Caco-2 (cell line): Measurements from ENCODE around the gene DBX1. TPM values are rescaled to one million over a fixed set of nuclear protein-coding genes. Genes with fewer than 3 reads are reported as not detected.

Experiments used
- BruUV-seq: library from RNA; stranded (reverse); fragments of 400-500 nt; replicated peaks from 2 replicates; lab custom pipeline; 2021; lab: Mats Ljungman, UMichigan
- CTCF ChIA-PET: fragments of 300-600 bp; sonication (Branson Sonifier 250); formaldehyde crosslinking; loops from one replicate; lab custom pipeline; 2022; ENCODE audit warnings: antibody characterized with exemption; lab: Charles Lee
- POLR2A ChIA-PET: fragments of 300-600 bp; sonication (Branson Sonifier 250); formaldehyde crosslinking; loops from one replicate; lab custom pipeline; 2022; ENCODE audit warnings: antibody characterized with exemption; lab: Charles Lee
- DNase-seq, 2 experiments: peaks; one replicate each; pipeline versions ENCODE4 v3.0.0 to v3.0.0-alpha.2; 2020 to 2022
- H3K27me3 ChIP-seq: replicated peaks from 2 replicates; pipeline ENCODE4 v1.6.0; 2011; ENCODE audit warnings: low read length; ENCODE audit not compliant: control insufficient read depth, insufficient read depth
- H3K36me3 ChIP-seq: 2 replicates; pipeline ENCODE4 v1.5.1; 2011; ENCODE audit warnings: low read length; ENCODE audit not compliant: control insufficient read depth, insufficient read depth
- H3K4me1 ChIP-seq: fragments of 250-450 bp; sonication (Bioruptor Pico); 2 replicates; pipeline ENCODE4 v1.5.1; 2020; ENCODE audit warnings: mild to moderate bottlenecking
- H3K4me3 ChIP-seq: 2 replicates; pipeline ENCODE4 v1.5.1; 2011; ENCODE audit warnings: low read depth, mild to moderate bottlenecking, control low read depth, low read length
- H3K9me3 ChIP-seq: fragments of 250-450 bp; sonication (Bioruptor Pico); 2 replicates; pipeline ENCODE4 v1.5.1; 2020; ENCODE audit warnings: mild to moderate bottlenecking, moderate library complexity
- H3K27ac Mint-ChIP-seq: one replicate; pipeline ENCODE4 v1.8.0; 2022; ENCODE audit warnings: mixed read lengths; ENCODE audit not compliant: unreplicated experiment
- H3K27me3 Mint-ChIP-seq: one replicate; pipeline ENCODE4 v1.8.0; 2022; ENCODE audit warnings: mixed read lengths; ENCODE audit not compliant: insufficient read depth, unreplicated experiment
- H3K36me3 Mint-ChIP-seq: one replicate; pipeline ENCODE4 v1.8.0; 2022; ENCODE audit warnings: mild to moderate bottlenecking, mixed read lengths; ENCODE audit not compliant: insufficient read depth, unreplicated experiment
- H3K4me1 Mint-ChIP-seq: one replicate; pipeline ENCODE4 v1.8.0; 2022; ENCODE audit warnings: low read depth, mixed read lengths; ENCODE audit not compliant: unreplicated experiment
- H3K4me3 Mint-ChIP-seq: one replicate; pipeline ENCODE4 v1.8.0; 2022; ENCODE audit warnings: mild to moderate bottlenecking, moderate library complexity, mixed read lengths; ENCODE audit not compliant: unreplicated experiment
- H3K9me3 Mint-ChIP-seq: one replicate; pipeline ENCODE4 v1.8.0; 2022; ENCODE audit warnings: mixed read lengths; ENCODE audit not compliant: unreplicated experiment
- intact Hi-C: fragments of 100-400 bp; cut with micrococcal nuclease; formaldehyde crosslinking; loops from one replicate; pipeline ENCODE4 v1.10.0; 2022; ENCODE audit not compliant: unreplicated experiment
- total RNA-seq: library from RNA; stranded (reverse); gene quantifications from 2 replicates; pipeline ENCODE4 v1.2.3, GENCODE V29; 2022
- TF ChIP-seq, protein P1 (sequence below), 2 experiments: fragments of 200-600 bp in 1 of 2; IDR thresholded peaks; 1 replicate in 1 of 2; 2 replicates in 1 of 2; pipeline versions ENCODE4 v1.5.1 to v1.8.0; 2011 to 2022; ENCODE audit warnings: antibody characterized with exemption in 1 of 2, control low read depth in 1 of 2, inconsistent platforms in 1 of 2, low read depth in 1 of 2, low read length in 1 of 2, mild to moderate bottlenecking in 1 of 2, moderate library complexity in 1 of 2; ENCODE audit not compliant: insufficient read depth in 1 of 2, severe bottlenecking in 1 of 2, unreplicated experiment in 1 of 2

DBX1 gene
- total RNA-seq, 1 experiment from 2014 or later = not detected

DNA sequence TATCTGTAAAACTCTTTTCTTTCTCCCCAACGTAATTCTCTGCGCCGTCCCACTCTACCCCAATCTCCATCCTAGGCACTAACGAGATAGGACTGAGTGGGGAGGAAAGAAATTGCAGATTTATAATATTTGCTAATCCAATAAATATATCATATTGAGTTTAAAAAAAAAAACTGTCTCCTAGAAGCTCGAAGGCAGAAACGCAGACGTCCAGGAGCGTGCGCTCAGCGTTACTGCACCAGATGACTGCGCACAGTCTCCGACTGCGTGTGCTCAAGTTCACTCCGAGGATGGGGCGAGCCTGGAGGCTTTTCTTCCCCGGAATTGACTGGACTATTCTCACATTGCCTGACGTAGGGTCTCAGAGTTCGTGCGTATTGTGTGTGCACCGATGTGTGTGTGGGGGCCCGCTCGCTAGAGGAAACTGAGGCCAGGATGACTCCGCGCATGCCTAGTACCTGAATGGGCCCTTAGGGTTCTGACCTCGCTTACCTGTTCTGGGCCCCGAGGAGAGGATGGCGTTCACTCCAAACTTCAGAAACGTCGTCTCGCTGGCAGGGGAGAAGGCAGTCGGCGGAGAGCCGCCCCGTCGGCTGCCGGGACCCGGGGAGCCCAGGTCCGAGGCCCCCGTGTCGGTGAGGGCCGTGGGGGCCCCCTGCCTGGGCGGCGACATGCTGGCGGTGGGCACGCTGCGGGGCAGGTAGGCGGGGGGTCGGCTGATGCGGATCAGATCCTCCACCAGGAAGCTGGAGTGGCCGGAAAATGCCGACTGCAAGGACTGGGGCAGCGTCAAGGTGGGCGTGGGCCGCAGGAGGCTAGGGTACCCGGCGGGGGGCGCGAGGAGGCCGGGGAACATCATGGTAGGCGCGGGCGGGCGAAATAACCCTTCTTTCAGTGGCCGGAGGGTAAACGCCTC, 551 bp downstream of the DBX1 start:
- intact Hi-C loops = no loop called here
- Histone ChIP-seq H3K4me1 (no peaks in the 10 kb centered on the region), H3K9me3 (no peaks in the 10 kb centered on the region), H3K27me3 (no peaks in the 10 kb centered on the region), H3K4me3 (no peak overlapping the region), H3K36me3 (no peaks in the 10 kb centered on the region)
- Mint-ChIP-seq H3K27me3 (peaks cover 61% of the 10 kb centered on the region), H3K4me3 (no peak overlapping the region), H3K36me3 (no peaks in the 10 kb centered on the region), H3K27ac (no peak overlapping the region), H3K9me3 (no peaks in the 10 kb centered on the region), H3K4me1 (peaks cover 7% of the 10 kb centered on the region)
- TF ChIP-seq, protein P1, sequence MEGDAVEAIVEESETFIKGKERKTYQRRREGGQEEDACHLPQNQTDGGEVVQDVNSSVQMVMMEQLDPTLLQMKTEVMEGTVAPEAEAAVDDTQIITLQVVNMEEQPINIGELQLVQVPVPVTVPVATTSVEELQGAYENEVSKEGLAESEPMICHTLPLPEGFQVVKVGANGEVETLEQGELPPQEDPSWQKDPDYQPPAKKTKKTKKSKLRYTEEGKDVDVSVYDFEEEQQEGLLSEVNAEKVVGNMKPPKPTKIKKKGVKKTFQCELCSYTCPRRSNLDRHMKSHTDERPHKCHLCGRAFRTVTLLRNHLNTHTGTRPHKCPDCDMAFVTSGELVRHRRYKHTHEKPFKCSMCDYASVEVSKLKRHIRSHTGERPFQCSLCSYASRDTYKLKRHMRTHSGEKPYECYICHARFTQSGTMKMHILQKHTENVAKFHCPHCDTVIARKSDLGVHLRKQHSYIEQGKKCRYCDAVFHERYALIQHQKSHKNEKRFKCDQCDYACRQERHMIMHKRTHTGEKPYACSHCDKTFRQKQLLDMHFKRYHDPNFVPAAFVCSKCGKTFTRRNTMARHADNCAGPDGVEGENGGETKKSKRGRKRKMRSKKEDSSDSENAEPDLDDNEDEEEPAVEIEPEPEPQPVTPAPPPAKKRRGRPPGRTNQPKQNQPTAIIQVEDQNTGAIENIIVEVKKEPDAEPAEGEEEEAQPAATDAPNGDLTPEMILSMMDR (IDR thresholded peaks at IDR 0.05; ENCODE audit: insufficient read depth in 1 of 2, low read depth in 1 of 2, low read length in 1 of 2, severe bottlenecking in 1 of 2, unreplicated experiment in 1 of 2) = no peak
- DNase-seq = no peak
- no TSS peak for BruUV-seq
- CTCF ChIA-PET = no interaction called here
- POLR2A ChIA-PET = no interaction called here

DNA sequence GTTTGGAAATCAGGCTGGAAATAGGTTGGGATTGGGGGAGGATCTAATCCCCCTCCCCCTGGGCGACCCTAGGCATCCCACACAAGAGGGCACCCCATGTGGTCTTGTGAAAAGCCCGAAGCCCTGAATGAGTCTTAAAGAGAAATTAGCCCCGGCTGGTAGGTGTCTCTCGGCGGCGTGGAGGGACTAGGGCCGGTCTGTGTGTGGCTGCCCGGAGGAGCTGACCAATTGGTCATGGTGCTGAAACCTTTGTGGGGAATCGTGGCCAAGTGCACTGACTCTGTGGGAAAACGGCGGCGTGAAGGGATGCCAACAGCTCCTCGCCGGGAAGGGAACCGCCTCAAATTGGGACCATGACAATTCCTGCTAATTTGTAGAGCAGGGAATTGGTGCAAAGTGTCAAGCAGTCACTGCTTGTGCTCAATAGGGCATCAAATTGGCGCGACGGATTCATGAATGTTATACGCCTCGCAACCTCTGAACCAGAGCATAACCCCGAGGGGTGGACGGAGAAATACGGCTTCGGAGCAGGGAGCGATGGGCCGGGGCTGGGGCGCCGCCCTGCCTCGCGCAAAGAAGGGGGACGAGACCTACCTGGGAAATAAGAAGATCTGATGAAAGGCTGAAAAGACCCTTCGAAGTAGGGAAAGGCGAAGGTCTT, 1.5 kb downstream of the DBX1 start:
- TF ChIP-seq, protein P1 (IDR thresholded peaks at IDR 0.05; ENCODE audit: insufficient read depth in 1 of 2, low read depth in 1 of 2, low read length in 1 of 2, severe bottlenecking in 1 of 2, unreplicated experiment in 1 of 2) = no peak
- Histone ChIP-seq H3K4me3 (no peak overlapping the region), H3K36me3 (no peaks in the 10 kb centered on the region), H3K9me3 (no peaks in the 10 kb centered on the region), H3K27me3 (no peaks in the 10 kb centered on the region; the same call in 1 of the 2 replicates), H3K4me1 (no peaks in the 10 kb centered on the region)
- peaks cover 7% of the 10 kb centered on the region for H3K4me1 Mint-ChIP-seq
- H3K27me3 Mint-ChIP-seq = peaks cover 56% of the 10 kb centered on the region
- POLR2A ChIA-PET = no interaction called here
- H3K9me3 Mint-ChIP-seq = no peaks in the 10 kb centered on the region
- intact Hi-C loops = no loop called here
- peak; percentile 53 to 69 for DNase-seq
- no TSS peak for BruUV-seq
- no peak overlapping the region for H3K27ac Mint-ChIP-seq
- CTCF ChIA-PET = no interaction called here
- H3K36me3 Mint-ChIP-seq = no peaks in the 10 kb centered on the region
- H3K4me3 Mint-ChIP-seq = no peak overlapping the region

DNA sequence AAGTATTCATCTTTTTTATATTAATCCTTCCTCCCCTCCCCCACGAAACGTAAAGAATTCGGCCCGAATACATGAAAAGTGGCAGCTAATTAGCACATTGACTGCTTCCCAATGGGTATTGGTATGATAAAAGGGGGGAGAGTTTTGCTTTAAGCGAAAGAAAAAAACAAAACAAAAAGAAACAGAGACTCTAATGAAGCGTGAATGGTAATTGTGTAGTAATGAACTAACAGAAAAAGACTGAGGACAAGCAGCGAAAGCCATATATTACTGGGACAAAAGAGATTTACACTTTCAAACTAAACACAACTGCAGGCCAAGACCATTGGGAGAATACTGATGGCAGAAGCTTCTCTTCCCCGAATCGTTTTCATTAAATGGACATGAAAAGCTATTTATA, 2.5 kb downstream of the DBX1 start:
- Histone ChIP-seq H3K27me3 (no peaks in the 10 kb centered on the region; the same call in 1 of the 2 replicates), H3K4me3 (no peak overlapping the region), H3K4me1 (no peaks in the 10 kb centered on the region), H3K9me3 (no peaks in the 10 kb centered on the region), H3K36me3 (no peaks in the 10 kb centered on the region)
- ChIA-PET POLR2A (no interaction called here), CTCF (no interaction called here)
- Mint-ChIP-seq H3K4me3 (peak overlapping the region; percentile 77), H3K27ac (no peak overlapping the region), H3K36me3 (no peaks in the 10 kb centered on the region), H3K27me3 (peaks cover 51% of the 10 kb centered on the region), H3K4me1 (peaks cover 7% of the 10 kb centered on the region), H3K9me3 (no peaks in the 10 kb centered on the region)
- intact Hi-C loops = no loop called here
- DNase-seq = no peak
- no TSS peak for BruUV-seq
- TF ChIP-seq, protein P1 (IDR thresholded peaks at IDR 0.05; ENCODE audit: insufficient read depth in 1 of 2, low read depth in 1 of 2, low read length in 1 of 2, severe bottlenecking in 1 of 2, unreplicated experiment in 1 of 2) = no peak
